Effector memory CD4-positive, alpha-beta T cell (primary cell): ENCODE results near the gene IFI44L.

Experiments
- DNase-seq, 3 donors: peaks; one replicate each; pipeline ENCODE4 v3.0.0-alpha.2; 2020
- H3K27ac ChIP-seq: 2 replicates; pipeline ENCODE4 v1.7.0; 2013; ENCODE audit warnings: mild to moderate bottlenecking, low read length, moderate library complexity; ENCODE audit not compliant: insufficient read depth, poor library complexity, severe bottlenecking
- H3K27me3 ChIP-seq: replicated peaks from 2 replicates; pipeline ENCODE4 v1.7.0; 2013; ENCODE audit warnings: mild to moderate bottlenecking, low read length; ENCODE audit not compliant: insufficient read depth, control insufficient read depth, poor library complexity, severe bottlenecking
- H3K36me3 ChIP-seq: 2 replicates; pipeline ENCODE4 v1.7.0; 2013; ENCODE audit warnings: mild to moderate bottlenecking, low read length, moderate library complexity; ENCODE audit not compliant: control insufficient read depth, insufficient read depth
- H3K4me1 ChIP-seq: 2 replicates; pipeline ENCODE4 v1.7.0; 2013; ENCODE audit warnings: low read length, mild to moderate bottlenecking; ENCODE audit not compliant: control insufficient read depth, insufficient read depth, poor library complexity, severe bottlenecking
- H3K4me3 ChIP-seq: 2 replicates; pipeline ENCODE4 v1.7.0; 2013; ENCODE audit warnings: low read length, low read depth, mild to moderate bottlenecking; ENCODE audit not compliant: insufficient read depth, poor library complexity, severe bottlenecking
- H3K9me3 ChIP-seq: 2 replicates; pipeline ENCODE4 v1.7.0; 2013; ENCODE audit warnings: mild to moderate bottlenecking, low read length, moderate library complexity; ENCODE audit not compliant: control insufficient read depth

IFI44L gene

DNA sequence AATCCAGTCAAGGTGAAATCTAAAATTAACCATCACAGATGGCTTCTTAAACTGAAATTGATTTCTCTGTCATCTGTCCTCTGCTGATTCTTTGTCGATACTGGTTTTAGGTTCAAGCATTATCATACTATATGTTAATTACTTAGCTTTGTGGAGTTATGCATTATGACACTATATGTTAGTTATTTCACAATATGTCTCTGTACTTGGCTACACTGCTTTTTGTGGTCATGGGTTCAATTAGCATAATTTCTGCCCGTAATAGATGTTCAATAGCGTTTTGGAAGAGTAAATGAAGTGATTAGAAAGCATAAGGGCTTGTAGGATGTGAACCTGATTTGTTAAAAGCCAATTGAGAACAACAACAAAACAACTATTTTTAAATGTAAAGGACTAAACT, 57.5 kb downstream of the IFI44L start:
- no peak for DNase-seq
- H3K4me1 ChIP-seq: no peaks in the 10 kb centered on the region
- no peaks in the 10 kb centered on the region for H3K36me3 ChIP-seq
- no peak overlapping the region for H3K27ac ChIP-seq
- no peaks in the 10 kb centered on the region for H3K9me3 ChIP-seq
- peaks cover 2% of the 10 kb centered on the region for H3K27me3 ChIP-seq
- H3K4me3 ChIP-seq: no peak overlapping the region

DNA sequence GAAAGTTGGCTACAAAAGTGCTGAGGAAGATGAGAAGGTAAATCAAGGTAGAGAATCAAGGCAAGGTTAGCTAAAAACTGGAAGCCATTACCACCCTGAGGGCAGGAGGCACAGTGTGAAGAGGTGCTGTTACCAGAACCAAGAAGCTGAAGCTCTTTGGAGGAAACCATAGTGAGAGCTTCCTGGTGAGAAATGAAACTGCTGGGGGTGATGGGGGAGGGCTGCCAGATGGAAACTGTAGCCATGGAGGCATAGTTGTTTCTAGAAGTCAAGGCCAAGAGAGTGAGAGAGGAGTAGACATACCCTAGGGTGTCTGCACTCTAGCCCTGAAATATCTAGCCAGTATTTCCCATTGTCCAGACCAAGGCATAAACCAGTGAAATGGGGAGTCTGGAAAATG, 58.1 kb downstream of the IFI44L start:
- no peak for DNase-seq

GRCh38 chr1:78681265-78681664, 61.0 kb downstream of the IFI44L start:
- peaks cover 2% of the 10 kb centered on the region for H3K27me3 ChIP-seq
- H3K36me3 ChIP-seq: no peaks in the 10 kb centered on the region
- DNase-seq: no peak
- no peak overlapping the region for H3K4me3 ChIP-seq
- H3K9me3 ChIP-seq: no peaks in the 10 kb centered on the region
- H3K4me1 ChIP-seq: no peaks in the 10 kb centered on the region
- H3K27ac ChIP-seq: no peak overlapping the region

More for the DNA sequence above, 58.1 kb downstream of the IFI44L start:
- Histone ChIP-seq H3K27me3 (peaks cover 2% of the 10 kb centered on the region), H3K4me1 (no peaks in the 10 kb centered on the region), H3K4me3 (no peak overlapping the region), H3K36me3 (no peaks in the 10 kb centered on the region), H3K27ac (no peak overlapping the region), H3K9me3 (no peaks in the 10 kb centered on the region)

GRCh38 chr1:78682496-78682895, 62.2 kb downstream of the IFI44L start:
- Histone ChIP-seq H3K4me3 (no peak overlapping the region), H3K4me1 (no peaks in the 10 kb centered on the region), H3K36me3 (no peaks in the 10 kb centered on the region), H3K27ac (no peak overlapping the region), H3K27me3 (peaks cover 2% of the 10 kb centered on the region), H3K9me3 (no peaks in the 10 kb centered on the region)
- DNase-seq: no peak

GRCh38 chr1:78683079-78683478, 62.8 kb downstream of the IFI44L start:
- no peak overlapping the region for H3K27ac ChIP-seq
- H3K27me3 ChIP-seq: peaks cover 2% of the 10 kb centered on the region
- H3K36me3 ChIP-seq: no peaks in the 10 kb centered on the region
- no peaks in the 10 kb centered on the region for H3K4me1 ChIP-seq
- no peaks in the 10 kb centered on the region for H3K9me3 ChIP-seq
- DNase-seq: no peak
- H3K4me3 ChIP-seq: no peak overlapping the region

DNA sequence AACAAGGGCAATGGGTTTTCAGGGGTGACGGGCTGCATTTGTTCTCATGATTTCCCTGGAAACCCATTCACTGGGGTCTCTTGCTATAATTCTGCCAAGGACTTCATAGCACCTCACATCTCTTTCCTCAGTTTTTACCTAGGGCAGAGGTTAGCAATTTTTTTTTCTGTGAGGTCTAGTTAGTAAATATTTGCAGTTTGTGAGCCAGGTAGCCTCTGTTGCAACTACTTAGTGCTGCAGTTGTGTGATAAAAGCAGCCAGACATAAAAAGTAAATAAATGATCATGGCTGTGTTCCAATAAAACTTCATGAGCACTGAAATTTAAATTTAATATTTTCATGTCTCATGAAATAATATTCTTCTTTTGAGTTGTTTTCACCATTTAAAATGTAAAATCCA, 67.1 kb downstream of the IFI44L start:
- Histone ChIP-seq H3K9me3 (no peaks in the 10 kb centered on the region), H3K36me3 (no peaks in the 10 kb centered on the region), H3K27ac (no peak overlapping the region), H3K27me3 (peaks cover 2% of the 10 kb centered on the region), H3K4me3 (no peak overlapping the region), H3K4me1 (no peaks in the 10 kb centered on the region)
- DNase-seq: no peak

GRCh38 chr1:78687914-78688313, 67.7 kb downstream of the IFI44L start:
- H3K9me3 ChIP-seq: no peaks in the 10 kb centered on the region
- no peak overlapping the region for H3K4me3 ChIP-seq
- no peak overlapping the region for H3K27ac ChIP-seq
- no peaks in the 10 kb centered on the region for H3K36me3 ChIP-seq
- no peaks in the 10 kb centered on the region for H3K4me1 ChIP-seq
- H3K27me3 ChIP-seq: no peaks in the 10 kb centered on the region
- DNase-seq: no peak

DNA sequence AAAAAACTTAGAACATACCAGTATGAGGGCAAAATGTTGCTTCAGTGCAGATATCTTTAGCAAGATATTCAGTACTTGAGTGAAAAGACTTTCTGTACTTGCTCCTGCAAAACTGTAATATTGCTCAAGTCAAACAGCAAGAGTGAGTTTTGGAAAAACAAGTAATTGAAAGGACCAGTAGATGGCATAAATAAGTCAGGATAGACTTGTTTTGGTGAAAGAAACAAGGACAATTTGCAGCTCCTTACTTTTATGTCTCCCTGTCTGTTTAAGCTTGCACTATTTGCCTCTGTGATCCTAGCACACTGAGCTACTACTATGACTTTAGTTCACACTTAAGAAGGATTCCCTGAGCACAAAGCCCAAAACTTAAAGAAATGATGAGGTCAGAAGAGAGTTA, 68.4 kb downstream of the IFI44L start:
- Histone ChIP-seq H3K27ac (no peak overlapping the region), H3K4me1 (no peaks in the 10 kb centered on the region)

DNA sequence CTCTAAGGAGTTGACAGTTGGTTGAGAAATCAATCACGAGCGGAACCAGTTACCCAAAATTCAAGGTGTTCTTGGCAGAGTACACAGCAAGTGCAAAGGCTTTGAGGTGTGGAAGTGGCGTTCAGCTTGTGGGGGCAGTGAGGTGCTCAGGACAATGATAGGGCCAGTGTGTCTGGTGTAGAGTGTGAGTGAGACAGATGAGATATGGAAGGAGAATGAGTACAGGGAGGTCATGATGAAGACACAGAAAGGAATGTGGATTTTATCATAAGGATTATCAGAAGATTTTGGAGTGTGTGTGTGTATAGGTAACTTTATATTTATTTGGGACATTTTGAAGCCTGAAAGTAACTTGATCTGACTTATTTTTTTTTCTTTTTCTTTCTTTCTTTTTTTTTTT, 70.3 kb downstream of the IFI44L start:
- no peaks in the 10 kb centered on the region for H3K9me3 ChIP-seq
- no peak for DNase-seq
- H3K27me3 ChIP-seq: no peaks in the 10 kb centered on the region
- no peak overlapping the region for H3K27ac ChIP-seq
- H3K4me1 ChIP-seq: no peaks in the 10 kb centered on the region
- H3K4me3 ChIP-seq: no peak overlapping the region
- H3K36me3 ChIP-seq: no peaks in the 10 kb centered on the region

More for the DNA sequence above, 68.4 kb downstream of the IFI44L start:
- Histone ChIP-seq H3K36me3 (no peaks in the 10 kb centered on the region), H3K4me3 (no peak overlapping the region), H3K9me3 (no peaks in the 10 kb centered on the region), H3K27me3 (no peaks in the 10 kb centered on the region)
- DNase-seq: no peak

DNA sequence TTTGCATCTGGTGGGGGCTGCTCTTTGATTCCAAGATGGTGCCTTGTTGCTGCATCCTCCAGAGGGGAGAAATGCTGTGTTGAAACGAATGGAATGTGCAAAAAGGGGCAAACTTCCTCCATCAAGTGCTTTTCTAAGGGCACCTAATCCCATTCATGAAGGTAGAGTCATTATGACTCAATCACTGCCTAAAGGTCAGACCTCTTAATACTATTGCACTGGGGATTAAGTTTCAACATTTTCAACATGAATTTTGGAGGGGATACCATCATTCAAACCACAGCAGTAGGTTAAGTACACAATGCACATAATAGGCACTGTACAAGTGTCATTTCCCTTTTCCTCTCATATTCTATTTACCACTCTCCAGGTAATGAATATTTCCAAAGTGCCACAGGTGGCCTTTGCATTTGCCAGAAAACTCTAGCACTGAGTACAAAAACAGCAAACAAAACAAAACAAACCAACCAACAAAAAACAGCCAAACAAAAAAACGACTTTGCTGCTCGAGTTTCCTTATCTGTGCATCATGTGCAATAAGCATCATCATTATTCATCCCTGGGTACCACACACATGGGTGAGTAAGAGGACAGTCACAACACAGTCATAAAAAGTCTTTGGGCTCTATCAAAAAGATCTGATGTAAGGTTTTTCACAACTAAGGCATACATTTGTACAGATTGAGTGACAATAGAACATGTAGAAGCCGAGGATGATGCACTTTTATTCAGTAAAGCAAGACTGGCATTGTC, 71.9 kb downstream of the IFI44L start:
- no peaks in the 10 kb centered on the region for H3K27me3 ChIP-seq
- no peaks in the 10 kb centered on the region for H3K9me3 ChIP-seq
- H3K27ac ChIP-seq: no peak overlapping the region
- no peaks in the 10 kb centered on the region for H3K4me1 ChIP-seq
- H3K4me3 ChIP-seq: no peak overlapping the region
- no peak for DNase-seq
- H3K36me3 ChIP-seq: no peaks in the 10 kb centered on the region
